ENCODE results near the gene VAMP1. TPM values are rescaled to one million over a fixed set of nuclear protein-coding genes. Genes with fewer than 3 reads are reported as not detected.
A peak's percentile ranks its signal among the peaks of the same experiment; 100 is the strongest.

The VAMP1 gene
- total and polyA plus RNA-seq, 2 experiments from 2014 or later: 13.9 to 16.1 TPM

DNA sequence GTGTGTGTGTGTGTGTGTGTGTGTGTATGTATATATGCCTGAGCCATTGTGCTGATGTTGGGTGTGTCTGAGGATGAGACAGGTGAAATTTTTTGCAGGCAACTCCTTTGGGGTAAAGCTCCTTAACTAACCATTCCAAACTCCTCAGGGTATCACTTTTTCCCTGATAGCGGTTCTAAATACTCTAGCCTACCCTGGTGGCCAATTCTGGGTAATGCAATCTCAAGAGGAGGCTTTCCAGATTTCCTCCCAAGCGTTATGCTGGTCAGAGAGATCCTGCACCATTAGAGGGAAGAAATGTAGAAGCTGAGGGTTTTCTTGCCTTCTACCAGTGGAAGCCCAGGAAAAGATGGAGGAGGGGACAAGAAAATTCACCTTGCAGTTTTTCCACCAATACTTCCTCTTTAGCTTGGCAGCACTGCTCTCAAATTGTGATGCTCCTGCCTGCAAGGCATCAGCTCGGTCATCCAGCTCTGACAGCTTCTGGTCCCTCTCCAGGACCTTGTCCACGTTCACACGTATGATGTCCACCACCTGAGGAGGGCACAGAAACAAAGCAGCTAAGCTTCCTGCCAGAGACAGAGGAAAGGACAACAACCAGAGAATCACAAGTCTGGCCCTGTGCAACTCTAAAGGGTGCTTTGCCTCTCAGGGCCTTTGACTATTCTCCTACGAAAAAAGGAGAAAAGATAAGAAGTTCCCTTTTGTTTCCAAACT, 4.9 kb downstream of the VAMP1 start:
- ATAC-seq (peak; percentile 56), DNase-seq (ENCODE audit: low spot score) (peak; percentile 92)
- Histone ChIP-seq H3K4me1 (ENCODE audit: insufficient read depth) (peaks cover 10% of the 10 kb centered on the region), H3K27ac (ENCODE audit: low read depth) (no peak overlapping the region), H3K36me3 (ENCODE audit: insufficient read depth) (peaks cover 12% of the 10 kb centered on the region), H3K9me2 (ENCODE audit: insufficient read depth) (no peaks in the 10 kb centered on the region), H3K4me3 (no peak overlapping the region), H3F3A (replicated peaks; ENCODE audit: low read depth) (0 out of 2 replicates have a peak, but pooled peaks cover 4% of the 10 kb centered on the region), H4K20me1 (replicated peaks; ENCODE audit: insufficient read depth) (peaks cover 8% of the 10 kb centered on the region), H3K4me2 (no peak overlapping the region), H2AFZ (no peak overlapping the region), H3K27me3 (ENCODE audit: insufficient read depth) (no peaks in the 10 kb centered on the region), H3K79me2 (replicated peaks; ENCODE audit: insufficient read depth) (peaks cover 22% of the 10 kb centered on the region)
- peaks cover 59% of the 10 kb centered on the region for H3K36me3 Mint-ChIP-seq (ENCODE audit: low read depth)
- TF ChIP-seq NANOG (IDR thresholded peaks at IDR 0.05; ENCODE audit: borderline replicate concordance) (no peak), EZH2 (IDR thresholded peaks at IDR 0.05; ENCODE audit: low read depth, unreplicated experiment) (no peak), ZNF331 (CRISPR knock-in tag; IDR thresholded peaks at IDR 0.05; ENCODE audit: low read depth) (no peak), STAT1 (IDR thresholded peaks at IDR 0.05; ENCODE audit: unreplicated experiment) (no peak)
- TF ChIP-seq, protein P1, sequence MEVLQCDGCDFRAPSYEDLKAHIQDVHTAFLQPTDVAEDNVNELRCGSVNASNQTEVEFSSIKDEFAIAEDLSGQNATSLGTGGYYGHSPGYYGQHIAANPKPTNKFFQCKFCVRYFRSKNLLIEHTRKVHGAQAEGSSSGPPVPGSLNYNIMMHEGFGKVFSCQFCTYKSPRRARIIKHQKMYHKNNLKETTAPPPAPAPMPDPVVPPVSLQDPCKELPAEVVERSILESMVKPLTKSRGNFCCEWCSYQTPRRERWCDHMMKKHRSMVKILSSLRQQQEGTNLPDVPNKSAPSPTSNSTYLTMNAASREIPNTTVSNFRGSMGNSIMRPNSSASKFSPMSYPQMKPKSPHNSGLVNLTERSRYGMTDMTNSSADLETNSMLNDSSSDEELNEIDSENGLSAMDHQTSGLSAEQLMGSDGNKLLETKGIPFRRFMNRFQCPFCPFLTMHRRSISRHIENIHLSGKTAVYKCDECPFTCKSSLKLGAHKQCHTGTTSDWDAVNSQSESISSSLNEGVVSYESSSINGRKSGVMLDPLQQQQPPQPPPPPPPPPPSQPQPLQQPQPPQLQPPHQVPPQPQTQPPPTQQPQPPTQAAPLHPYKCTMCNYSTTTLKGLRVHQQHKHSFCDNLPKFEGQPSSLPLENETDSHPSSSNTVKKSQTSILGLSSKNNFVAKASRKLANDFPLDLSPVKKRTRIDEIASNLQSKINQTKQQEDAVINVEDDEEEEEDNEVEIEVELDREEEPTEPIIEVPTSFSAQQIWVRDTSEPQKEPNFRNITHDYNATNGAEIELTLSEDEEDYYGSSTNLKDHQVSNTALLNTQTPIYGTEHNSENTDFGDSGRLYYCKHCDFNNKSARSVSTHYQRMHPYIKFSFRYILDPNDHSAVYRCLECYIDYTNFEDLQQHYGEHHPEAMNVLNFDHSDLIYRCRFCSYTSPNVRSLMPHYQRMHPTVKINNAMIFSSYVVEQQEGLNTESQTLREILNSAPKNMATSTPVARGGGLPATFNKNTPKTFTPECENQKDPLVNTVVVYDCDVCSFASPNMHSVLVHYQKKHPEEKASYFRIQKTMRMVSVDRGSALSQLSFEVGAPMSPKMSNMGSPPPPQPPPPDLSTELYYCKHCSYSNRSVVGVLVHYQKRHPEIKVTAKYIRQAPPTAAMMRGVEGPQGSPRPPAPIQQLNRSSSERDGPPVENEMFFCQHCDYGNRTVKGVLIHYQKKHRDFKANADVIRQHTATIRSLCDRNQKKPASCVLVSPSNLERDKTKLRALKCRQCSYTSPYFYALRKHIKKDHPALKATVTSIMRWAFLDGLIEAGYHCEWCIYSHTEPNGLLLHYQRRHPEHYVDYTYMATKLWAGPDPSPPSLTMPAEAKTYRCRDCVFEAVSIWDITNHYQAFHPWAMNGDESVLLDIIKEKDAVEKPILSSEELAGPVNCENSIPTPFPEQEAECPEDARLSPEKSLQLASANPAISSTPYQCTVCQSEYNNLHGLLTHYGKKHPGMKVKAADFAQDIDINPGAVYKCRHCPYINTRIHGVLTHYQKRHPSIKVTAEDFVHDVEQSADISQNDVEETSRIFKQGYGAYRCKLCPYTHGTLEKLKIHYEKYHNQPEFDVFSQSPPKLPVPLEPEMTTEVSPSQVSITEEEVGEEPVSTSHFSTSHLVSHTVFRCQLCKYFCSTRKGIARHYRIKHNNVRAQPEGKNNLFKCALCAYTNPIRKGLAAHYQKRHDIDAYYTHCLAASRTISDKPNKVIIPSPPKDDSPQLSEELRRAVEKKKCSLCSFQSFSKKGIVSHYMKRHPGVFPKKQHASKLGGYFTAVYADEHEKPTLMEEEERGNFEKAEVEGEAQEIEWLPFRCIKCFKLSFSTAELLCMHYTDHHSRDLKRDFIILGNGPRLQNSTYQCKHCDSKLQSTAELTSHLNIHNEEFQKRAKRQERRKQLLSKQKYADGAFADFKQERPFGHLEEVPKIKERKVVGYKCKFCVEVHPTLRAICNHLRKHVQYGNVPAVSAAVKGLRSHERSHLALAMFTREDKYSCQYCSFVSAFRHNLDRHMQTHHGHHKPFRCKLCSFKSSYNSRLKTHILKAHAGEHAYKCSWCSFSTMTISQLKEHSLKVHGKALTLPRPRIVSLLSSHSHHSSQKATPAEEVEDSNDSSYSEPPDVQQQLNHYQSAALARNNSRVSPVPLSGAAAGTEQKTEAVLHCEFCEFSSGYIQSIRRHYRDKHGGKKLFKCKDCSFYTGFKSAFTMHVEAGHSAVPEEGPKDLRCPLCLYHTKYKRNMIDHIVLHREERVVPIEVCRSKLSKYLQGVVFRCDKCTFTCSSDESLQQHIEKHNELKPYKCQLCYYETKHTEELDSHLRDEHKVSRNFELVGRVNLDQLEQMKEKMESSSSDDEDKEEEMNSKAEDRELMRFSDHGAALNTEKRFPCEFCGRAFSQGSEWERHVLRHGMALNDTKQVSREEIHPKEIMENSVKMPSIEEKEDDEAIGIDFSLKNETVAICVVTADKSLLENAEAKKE (CRISPR knock-in tag; IDR thresholded peaks at IDR 0.05): no peak
- TF ChIP-seq, protein P2, sequence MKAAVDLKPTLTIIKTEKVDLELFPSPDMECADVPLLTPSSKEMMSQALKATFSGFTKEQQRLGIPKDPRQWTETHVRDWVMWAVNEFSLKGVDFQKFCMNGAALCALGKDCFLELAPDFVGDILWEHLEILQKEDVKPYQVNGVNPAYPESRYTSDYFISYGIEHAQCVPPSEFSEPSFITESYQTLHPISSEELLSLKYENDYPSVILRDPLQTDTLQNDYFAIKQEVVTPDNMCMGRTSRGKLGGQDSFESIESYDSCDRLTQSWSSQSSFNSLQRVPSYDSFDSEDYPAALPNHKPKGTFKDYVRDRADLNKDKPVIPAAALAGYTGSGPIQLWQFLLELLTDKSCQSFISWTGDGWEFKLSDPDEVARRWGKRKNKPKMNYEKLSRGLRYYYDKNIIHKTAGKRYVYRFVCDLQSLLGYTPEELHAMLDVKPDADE (IDR thresholded peaks at IDR 0.05): no peak
- TF ChIP-seq, protein P3, sequence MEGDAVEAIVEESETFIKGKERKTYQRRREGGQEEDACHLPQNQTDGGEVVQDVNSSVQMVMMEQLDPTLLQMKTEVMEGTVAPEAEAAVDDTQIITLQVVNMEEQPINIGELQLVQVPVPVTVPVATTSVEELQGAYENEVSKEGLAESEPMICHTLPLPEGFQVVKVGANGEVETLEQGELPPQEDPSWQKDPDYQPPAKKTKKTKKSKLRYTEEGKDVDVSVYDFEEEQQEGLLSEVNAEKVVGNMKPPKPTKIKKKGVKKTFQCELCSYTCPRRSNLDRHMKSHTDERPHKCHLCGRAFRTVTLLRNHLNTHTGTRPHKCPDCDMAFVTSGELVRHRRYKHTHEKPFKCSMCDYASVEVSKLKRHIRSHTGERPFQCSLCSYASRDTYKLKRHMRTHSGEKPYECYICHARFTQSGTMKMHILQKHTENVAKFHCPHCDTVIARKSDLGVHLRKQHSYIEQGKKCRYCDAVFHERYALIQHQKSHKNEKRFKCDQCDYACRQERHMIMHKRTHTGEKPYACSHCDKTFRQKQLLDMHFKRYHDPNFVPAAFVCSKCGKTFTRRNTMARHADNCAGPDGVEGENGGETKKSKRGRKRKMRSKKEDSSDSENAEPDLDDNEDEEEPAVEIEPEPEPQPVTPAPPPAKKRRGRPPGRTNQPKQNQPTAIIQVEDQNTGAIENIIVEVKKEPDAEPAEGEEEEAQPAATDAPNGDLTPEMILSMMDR (conservative IDR thresholded peaks at IDR 0.05; ENCODE audit: low read depth in 2 of 2): peak; percentile 88 to 91
- H3K4me1 Mint-ChIP-seq: peaks cover 11% of the 10 kb centered on the region
- H3K9me3 Mint-ChIP-seq: no peaks in the 10 kb centered on the region
- H3K4me3 Mint-ChIP-seq: no peak overlapping the region
- no peak overlapping the region for H3K27ac Mint-ChIP-seq
- peaks cover 16% of the 10 kb centered on the region for H3K27me3 Mint-ChIP-seq (ENCODE audit: insufficient read depth, low read depth, poor library complexity)

Data from GM23338 (cell line).